ENCODE results near the gene CLN3. TPM values are rescaled to one million over a fixed set of nuclear protein-coding genes. Genes with fewer than 3 reads are reported as not detected.

The CLN3 gene
- total and polyA plus RNA-seq, 2 of the 13 experiments (the other 11 are each of a cell fraction or from before 2014, with no cell fraction given), result 23.4 to 46.8 TPM

- TF ChIP-seq, protein P1, sequence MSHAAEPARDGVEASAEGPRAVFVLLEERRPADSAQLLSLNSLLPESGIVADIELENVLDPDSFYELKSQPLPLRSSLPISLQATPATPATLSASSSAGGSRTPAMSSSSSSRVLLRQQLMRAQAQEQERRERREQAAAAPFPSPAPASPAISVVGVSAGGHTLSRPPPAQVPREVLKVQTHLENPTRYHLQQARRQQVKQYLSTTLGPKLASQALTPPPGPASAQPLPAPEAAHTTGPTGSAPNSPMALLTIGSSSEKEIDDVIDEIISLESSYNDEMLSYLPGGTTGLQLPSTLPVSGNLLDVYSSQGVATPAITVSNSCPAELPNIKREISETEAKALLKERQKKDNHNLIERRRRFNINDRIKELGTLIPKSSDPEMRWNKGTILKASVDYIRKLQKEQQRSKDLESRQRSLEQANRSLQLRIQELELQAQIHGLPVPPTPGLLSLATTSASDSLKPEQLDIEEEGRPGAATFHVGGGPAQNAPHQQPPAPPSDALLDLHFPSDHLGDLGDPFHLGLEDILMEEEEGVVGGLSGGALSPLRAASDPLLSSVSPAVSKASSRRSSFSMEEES (CRISPR knock-in tag; IDR thresholded peaks at IDR 0.05), result peak; percentile 98
- TF ChIP-seq ZMYM4 (CRISPR knock-in tag; IDR thresholded peaks at IDR 0.05) (peak; percentile 91), EHMT2 (IDR thresholded peaks at IDR 0.05; ENCODE audit: borderline replicate concordance, low read depth, low read length) (peak; percentile 79; the same call in 1 of the 2 replicates), EP300 (IDR thresholded peaks at IDR 0.05; ENCODE audit: low read depth in 2 of 2, low read length in 2 of 2) (peak; percentile 92 to 96), EP300 (CRISPR knock-in tag; IDR thresholded peaks at IDR 0.05; ENCODE audit: borderline replicate concordance) (peak; percentile 85), KDM6A (CRISPR knock-in tag; IDR thresholded peaks at IDR 0.05; ENCODE audit: low read depth) (peak; percentile 99), GATAD2A (CRISPR knock-in tag; IDR thresholded peaks at IDR 0.05) (peak; percentile 100), TRIM24 (CRISPR knock-in tag; IDR thresholded peaks at IDR 0.05) (peak; percentile 88; the same call in 1 of the 2 replicates), ZBTB4 (CRISPR knock-in tag; IDR thresholded peaks at IDR 0.05; ENCODE audit: borderline replicate concordance) (peak; percentile 64; the same call in 1 of the 2 replicates), GMEB2 (CRISPR knock-in tag; IDR thresholded peaks at IDR 0.05; ENCODE audit: low read depth) (no peak), RFXAP (CRISPR knock-in tag; IDR thresholded peaks at IDR 0.05; ENCODE audit: borderline replicate concordance) (0 out of 2 replicates have a peak, but pooled peaks have one; percentile 24), POLR2AphosphoS2 (IDR thresholded peaks at IDR 0.05; ENCODE audit: low read depth, low read length) (no peak), ZNF709 (CRISPR knock-in tag; IDR thresholded peaks at IDR 0.05) (0 out of 2 replicates have a peak, but pooled peaks have one; percentile 48)
- TF ChIP-seq, protein P2, sequence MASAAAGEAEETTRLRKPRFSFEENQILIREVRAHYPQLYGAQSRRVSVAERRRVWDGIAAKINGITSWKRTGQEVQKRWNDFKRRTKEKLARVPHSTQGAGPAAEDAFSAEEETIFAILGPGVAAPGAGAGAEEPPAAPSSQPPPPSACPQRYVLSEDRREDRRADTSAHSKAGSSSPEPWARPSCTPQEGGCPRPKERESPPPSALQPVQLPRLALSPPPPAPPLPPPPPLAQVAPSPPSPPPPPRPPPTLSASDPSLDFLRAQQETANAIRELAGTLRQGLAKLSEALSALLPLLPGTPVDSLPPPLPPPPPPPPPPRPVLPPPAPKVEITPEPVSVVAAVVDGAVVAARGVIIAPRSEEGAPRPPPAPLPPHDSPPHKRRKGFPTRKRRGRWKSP (CRISPR knock-in tag; IDR thresholded peaks at IDR 0.05), result peak; percentile 82
- TF ChIP-seq, protein P3, sequence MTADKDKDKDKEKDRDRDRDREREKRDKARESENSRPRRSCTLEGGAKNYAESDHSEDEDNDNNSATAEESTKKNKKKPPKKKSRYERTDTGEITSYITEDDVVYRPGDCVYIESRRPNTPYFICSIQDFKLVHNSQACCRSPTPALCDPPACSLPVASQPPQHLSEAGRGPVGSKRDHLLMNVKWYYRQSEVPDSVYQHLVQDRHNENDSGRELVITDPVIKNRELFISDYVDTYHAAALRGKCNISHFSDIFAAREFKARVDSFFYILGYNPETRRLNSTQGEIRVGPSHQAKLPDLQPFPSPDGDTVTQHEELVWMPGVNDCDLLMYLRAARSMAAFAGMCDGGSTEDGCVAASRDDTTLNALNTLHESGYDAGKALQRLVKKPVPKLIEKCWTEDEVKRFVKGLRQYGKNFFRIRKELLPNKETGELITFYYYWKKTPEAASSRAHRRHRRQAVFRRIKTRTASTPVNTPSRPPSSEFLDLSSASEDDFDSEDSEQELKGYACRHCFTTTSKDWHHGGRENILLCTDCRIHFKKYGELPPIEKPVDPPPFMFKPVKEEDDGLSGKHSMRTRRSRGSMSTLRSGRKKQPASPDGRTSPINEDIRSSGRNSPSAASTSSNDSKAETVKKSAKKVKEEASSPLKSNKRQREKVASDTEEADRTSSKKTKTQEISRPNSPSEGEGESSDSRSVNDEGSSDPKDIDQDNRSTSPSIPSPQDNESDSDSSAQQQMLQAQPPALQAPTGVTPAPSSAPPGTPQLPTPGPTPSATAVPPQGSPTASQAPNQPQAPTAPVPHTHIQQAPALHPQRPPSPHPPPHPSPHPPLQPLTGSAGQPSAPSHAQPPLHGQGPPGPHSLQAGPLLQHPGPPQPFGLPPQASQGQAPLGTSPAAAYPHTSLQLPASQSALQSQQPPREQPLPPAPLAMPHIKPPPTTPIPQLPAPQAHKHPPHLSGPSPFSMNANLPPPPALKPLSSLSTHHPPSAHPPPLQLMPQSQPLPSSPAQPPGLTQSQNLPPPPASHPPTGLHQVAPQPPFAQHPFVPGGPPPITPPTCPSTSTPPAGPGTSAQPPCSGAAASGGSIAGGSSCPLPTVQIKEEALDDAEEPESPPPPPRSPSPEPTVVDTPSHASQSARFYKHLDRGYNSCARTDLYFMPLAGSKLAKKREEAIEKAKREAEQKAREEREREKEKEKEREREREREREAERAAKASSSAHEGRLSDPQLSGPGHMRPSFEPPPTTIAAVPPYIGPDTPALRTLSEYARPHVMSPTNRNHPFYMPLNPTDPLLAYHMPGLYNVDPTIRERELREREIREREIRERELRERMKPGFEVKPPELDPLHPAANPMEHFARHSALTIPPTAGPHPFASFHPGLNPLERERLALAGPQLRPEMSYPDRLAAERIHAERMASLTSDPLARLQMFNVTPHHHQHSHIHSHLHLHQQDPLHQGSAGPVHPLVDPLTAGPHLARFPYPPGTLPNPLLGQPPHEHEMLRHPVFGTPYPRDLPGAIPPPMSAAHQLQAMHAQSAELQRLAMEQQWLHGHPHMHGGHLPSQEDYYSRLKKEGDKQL (CRISPR knock-in tag; IDR thresholded peaks at IDR 0.05; ENCODE audit: low read depth), result peak; percentile 84
These were observed 34.6 kb upstream of the CLN3 start (continued) for GRCh38 chr16:28526201-28527099.

All from HepG2 (cell line).